ENCODE data around the gene ARMH4.

DNA sequence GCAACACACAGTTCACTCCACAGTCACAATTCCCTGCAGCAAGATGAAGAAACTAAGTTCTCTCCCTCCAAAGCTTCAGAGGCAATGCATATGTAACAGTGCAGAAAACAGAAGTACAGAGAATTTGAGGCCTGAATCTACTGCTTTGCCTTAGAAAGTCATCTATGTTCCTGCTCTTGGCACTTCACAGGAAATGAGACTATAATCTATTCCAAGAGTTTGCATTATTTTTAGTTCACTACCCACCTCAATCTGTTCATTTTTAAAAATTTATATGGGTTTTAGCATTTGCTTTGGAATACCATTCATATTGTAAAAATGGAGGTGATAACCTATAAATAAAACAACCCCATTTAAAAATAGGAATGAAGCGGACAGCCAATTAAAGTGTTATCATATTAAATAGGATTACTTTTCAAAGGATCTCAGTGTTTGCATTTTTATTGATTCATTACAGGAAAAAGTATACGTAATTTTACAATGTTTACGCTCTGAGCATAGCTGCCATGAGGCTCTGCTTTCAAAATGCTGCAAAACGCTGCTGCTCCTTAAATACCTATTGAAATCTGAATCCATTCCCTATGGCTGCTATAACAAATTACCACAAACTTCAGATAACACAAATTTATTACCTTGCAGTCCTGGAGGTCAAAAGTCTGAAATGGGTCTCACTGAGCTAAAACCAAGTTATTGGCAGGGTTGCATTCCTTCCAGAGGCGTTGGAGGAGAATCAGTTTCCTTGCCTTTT lies 60.0 kb downstream of the ARMH4 start:
- no peak for TF ChIP-seq CTCF (IDR thresholded peaks at IDR 0.05)
- no peak for TF ChIP-seq POLR2A (IDR thresholded peaks at IDR 0.05)

All from esophagus squamous epithelium (tissue), 4 donors.